Right atrium auricular region (tissue), 2 donors: ENCODE measurements around the gene PDF. TPM values are rescaled to one million over a fixed set of nuclear protein-coding genes. Genes with fewer than 3 reads are reported as not detected.

Source experiments
- DNase-seq: peaks from one replicate; pipeline ENCODE4 v3.0.0-alpha.2; 2019; ENCODE audit warnings: low spot score
- H3K27ac ChIP-seq, 2 donors: fragments of 200-600 bp; sonication (generic); 1 replicate in 1 of 2; 2 replicates in 1 of 2; pipeline ENCODE4 v1.5.1; 2016 to 2019
- H3K27me3 ChIP-seq, 2 donors: fragments of 200-600 bp; sonication (generic); one replicate each; pipeline versions ENCODE4 v1.5.1 to v1.6.0; 2017 to 2019
- H3K36me3 ChIP-seq: fragments of 200-600 bp; sonication (generic); one replicate; pipeline ENCODE4 v1.5.1; 2016
- H3K4me1 ChIP-seq, 2 donors: fragments of 200-600 bp; sonication (generic); one replicate each; pipeline versions ENCODE4 v1.5.1 to v1.6.0; 2017 to 2019
- H3K4me3 ChIP-seq, 2 donors: fragments of 200-600 bp; sonication (generic); 1 replicate in 1 of 2; 2 replicates in 1 of 2; pipeline ENCODE4 v1.5.1; 2017 to 2019; ENCODE audit warnings: mild to moderate bottlenecking in 1 of 2, moderate library complexity in 1 of 2
- H3K9me3 ChIP-seq, 2 donors: fragments of 200-600 bp; sonication (generic); one replicate each; pipeline ENCODE4 v1.5.1; 2019
- CTCF ChIP-seq, 2 donors: fragments of 200-600 bp; sonication (generic); IDR thresholded peaks; one replicate each; pipeline ENCODE4 v1.5.1; 2019; ENCODE audit warnings: antibody characterized with exemption in 2 of 2
- total RNA-seq, 2 donors: library from RNA; depleted of rRNA; stranded (reverse); fragments of >200 nt; gene quantifications; one replicate each; pipeline ENCODE4 v1.1.0, GENCODE V29; 2016

PDF gene
- total RNA-seq, 2 donors from 2014 or later = 11.8 to 12.8 TPM

DNA sequence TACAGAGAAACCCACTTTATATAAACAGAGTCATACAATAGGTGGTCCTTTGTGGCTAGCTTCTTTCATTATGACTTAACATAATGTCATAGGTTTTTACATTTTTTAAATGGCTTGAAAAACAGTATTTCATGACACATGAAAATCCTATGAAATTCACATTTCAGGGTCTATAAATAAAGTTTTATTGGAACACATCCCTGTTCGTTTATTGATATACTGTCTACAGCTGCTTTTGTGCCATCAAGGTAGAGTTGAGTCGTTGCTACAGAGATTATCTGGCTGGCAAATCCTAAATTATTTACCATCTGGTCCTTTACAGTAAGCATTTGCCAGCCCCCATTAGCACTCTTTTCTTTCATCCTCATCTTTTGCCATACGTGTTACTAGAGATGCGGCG is 16.9 kb downstream of the PDF start:
- DNase-seq = no peak
- H3K36me3 ChIP-seq = peaks cover 29% of the 10 kb centered on the region
- no peak overlapping the region for H3K27ac ChIP-seq
- no peaks in the 10 kb centered on the region for H3K27me3 ChIP-seq
- H3K9me3 ChIP-seq = no peaks in the 10 kb centered on the region
- H3K4me3 ChIP-seq = no peak overlapping the region
- peaks cover 0 to 21% of the 10 kb centered on the region in 2 donors for H3K4me1 ChIP-seq
- TF ChIP-seq CTCF (IDR thresholded peaks at IDR 0.05) = no peak

DNA sequence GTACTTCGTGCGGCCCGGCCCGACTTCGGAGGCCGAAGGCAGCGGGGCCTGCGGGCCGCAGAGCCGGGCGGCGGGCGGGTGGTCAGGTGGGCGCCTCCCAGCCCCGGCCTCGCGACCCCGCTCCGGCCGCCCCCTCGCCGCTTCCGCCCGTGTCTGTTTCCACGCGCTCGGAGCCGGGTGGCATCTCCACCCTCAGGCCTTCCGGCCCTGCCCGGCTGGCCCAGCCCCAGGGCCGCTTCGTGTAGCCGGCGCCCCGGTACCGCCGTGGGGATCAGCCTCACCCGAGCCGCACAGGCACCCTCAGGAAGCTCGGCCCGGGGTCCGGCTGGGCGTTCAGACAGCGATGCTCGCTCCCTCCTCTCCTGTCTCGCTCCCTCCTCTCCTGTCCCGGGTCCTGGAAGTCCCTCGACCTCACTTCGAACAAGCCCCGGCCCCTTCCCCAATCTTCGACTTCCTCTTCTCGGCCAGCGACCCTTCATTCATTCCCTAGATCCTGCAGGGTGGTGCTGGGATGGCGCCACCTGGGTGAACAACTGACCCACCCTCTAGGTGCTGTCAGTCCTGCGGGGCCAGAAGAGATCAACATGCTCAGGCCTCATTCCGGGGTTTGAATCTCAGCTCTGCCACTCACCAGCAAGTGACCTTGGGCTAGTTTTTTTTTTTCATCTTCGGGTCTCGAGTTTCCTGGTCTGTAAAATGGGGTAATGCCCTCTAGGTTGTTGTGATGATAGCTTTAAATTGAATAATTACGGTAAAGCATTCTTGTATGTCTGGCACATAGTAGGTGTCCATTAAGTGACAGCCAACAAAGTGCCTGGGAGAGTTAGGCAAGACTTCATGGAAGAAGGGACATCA is 18.6 kb downstream of the PDF start:
- Histone ChIP-seq H3K4me3 (peak overlapping the region; percentile 87 to 92), H3K4me1 (peaks cover 0 to 21% of the 10 kb centered on the region in 2 donors), H3K9me3 (no peaks in the 10 kb centered on the region), H3K27me3 (no peaks in the 10 kb centered on the region), H3K36me3 (peaks cover 17% of the 10 kb centered on the region), H3K27ac (peak overlapping the region; percentile 82 to 89)
- no peak for DNase-seq
- TF ChIP-seq CTCF (IDR thresholded peaks at IDR 0.05) = no peak

- H3K27ac ChIP-seq = peak within 1 kb of the TSS; percentile 82 to 89
- peak; percentile 93 for DNase-seq
- no peaks in the 10 kb centered on the region for H3K9me3 ChIP-seq
- TF ChIP-seq CTCF (IDR thresholded peaks at IDR 0.05) = peak; percentile 96
- H3K36me3 ChIP-seq = peaks cover 9% of the 10 kb centered on the region
- H3K4me3 ChIP-seq = peak within 1 kb of the TSS; percentile 87 to 92
- H3K4me1 ChIP-seq = peaks cover 0 to 21% of the 10 kb centered on the region in 2 donors
- no peaks in the 10 kb centered on the region for H3K27me3 ChIP-seq
Measured at GRCh38 chr16:69310653-69311532, 19.5 kb downstream of the PDF start, which contains the start of gene VPS4A. VPS4A (plus strand) TSS chr16:69311350; CDS start chr16:69311512, 162 bp downstream.

- Histone ChIP-seq H3K36me3 (no peaks in the 10 kb centered on the region), H3K9me3 (no peaks in the 10 kb centered on the region), H3K4me1 (peaks cover 0 to 21% of the 10 kb centered on the region in 2 donors), H3K27me3 (no peaks in the 10 kb centered on the region), H3K27ac (no peak overlapping the region), H3K4me3 (no peak overlapping the region)
- DNase-seq = no peak
- no peak for TF ChIP-seq CTCF (IDR thresholded peaks at IDR 0.05)
Measured at GRCh38 chr16:69309316-69309715, 21.1 kb downstream of the PDF start.

GRCh38 chr16:69307856-69308255 is 22.5 kb downstream of the PDF start:
- no peaks in the 10 kb centered on the region for H3K27me3 ChIP-seq

More at GRCh38 chr16:69307856-69308255, 22.5 kb downstream of the PDF start:
- H3K27ac ChIP-seq = no peak overlapping the region
- no peak for DNase-seq
- peaks cover 0 to 17% of the 10 kb centered on the region in 2 donors for H3K4me1 ChIP-seq
- H3K4me3 ChIP-seq = no peak overlapping the region
- no peak for TF ChIP-seq CTCF (IDR thresholded peaks at IDR 0.05)
- no peaks in the 10 kb centered on the region for H3K36me3 ChIP-seq
- H3K9me3 ChIP-seq = no peaks in the 10 kb centered on the region
